Measurements from ENCODE around the gene PUM2.

DNA sequence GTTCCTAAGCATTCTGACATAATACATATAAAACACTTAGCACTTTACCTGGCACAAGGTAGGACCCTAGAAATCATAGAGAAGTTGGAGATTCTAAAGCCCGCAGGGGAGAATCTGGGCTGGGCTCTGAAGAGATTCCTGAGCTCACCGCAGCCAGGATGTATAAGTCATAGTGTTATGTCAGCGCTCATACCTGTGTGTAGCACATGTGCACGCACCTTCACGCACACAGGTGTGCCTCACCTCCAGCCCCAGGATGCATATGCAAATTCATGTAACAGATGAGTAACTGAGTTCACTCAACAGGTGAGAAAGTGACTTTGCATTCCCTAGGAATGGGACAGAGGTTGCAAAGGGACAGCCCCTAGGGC, 117.8 kb downstream of the PUM2 start:
- TF ChIP-seq, protein P1, sequence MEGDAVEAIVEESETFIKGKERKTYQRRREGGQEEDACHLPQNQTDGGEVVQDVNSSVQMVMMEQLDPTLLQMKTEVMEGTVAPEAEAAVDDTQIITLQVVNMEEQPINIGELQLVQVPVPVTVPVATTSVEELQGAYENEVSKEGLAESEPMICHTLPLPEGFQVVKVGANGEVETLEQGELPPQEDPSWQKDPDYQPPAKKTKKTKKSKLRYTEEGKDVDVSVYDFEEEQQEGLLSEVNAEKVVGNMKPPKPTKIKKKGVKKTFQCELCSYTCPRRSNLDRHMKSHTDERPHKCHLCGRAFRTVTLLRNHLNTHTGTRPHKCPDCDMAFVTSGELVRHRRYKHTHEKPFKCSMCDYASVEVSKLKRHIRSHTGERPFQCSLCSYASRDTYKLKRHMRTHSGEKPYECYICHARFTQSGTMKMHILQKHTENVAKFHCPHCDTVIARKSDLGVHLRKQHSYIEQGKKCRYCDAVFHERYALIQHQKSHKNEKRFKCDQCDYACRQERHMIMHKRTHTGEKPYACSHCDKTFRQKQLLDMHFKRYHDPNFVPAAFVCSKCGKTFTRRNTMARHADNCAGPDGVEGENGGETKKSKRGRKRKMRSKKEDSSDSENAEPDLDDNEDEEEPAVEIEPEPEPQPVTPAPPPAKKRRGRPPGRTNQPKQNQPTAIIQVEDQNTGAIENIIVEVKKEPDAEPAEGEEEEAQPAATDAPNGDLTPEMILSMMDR (IDR thresholded peaks at IDR 0.05), result no peak
- TF ChIP-seq SIN3A (IDR thresholded peaks at IDR 0.05; ENCODE audit: borderline replicate concordance, insufficient read depth, low read depth, low read length) (no peak), POLR2AphosphoS5 (IDR thresholded peaks at IDR 0.05; ENCODE audit: low read depth, low read length) (no peak), TCF7L2 (IDR thresholded peaks at IDR 0.05; ENCODE audit: low read depth, low read length) (no peak)
- TF ChIP-seq, protein P2, sequence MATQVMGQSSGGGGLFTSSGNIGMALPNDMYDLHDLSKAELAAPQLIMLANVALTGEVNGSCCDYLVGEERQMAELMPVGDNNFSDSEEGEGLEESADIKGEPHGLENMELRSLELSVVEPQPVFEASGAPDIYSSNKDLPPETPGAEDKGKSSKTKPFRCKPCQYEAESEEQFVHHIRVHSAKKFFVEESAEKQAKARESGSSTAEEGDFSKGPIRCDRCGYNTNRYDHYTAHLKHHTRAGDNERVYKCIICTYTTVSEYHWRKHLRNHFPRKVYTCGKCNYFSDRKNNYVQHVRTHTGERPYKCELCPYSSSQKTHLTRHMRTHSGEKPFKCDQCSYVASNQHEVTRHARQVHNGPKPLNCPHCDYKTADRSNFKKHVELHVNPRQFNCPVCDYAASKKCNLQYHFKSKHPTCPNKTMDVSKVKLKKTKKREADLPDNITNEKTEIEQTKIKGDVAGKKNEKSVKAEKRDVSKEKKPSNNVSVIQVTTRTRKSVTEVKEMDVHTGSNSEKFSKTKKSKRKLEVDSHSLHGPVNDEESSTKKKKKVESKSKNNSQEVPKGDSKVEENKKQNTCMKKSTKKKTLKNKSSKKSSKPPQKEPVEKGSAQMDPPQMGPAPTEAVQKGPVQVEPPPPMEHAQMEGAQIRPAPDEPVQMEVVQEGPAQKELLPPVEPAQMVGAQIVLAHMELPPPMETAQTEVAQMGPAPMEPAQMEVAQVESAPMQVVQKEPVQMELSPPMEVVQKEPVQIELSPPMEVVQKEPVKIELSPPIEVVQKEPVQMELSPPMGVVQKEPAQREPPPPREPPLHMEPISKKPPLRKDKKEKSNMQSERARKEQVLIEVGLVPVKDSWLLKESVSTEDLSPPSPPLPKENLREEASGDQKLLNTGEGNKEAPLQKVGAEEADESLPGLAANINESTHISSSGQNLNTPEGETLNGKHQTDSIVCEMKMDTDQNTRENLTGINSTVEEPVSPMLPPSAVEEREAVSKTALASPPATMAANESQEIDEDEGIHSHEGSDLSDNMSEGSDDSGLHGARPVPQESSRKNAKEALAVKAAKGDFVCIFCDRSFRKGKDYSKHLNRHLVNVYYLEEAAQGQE (IDR thresholded peaks at IDR 0.05; ENCODE audit: insufficient read depth in 1 of 2, low read depth in 2 of 2, low read length in 1 of 2), result no peak
